Epithelial cell of prostate (primary cell): ENCODE measurements around the gene ALPL.
"Not testable (repeated sequence)": the region's sequence is repeated elsewhere in the genome, so short reads cannot be mapped to it uniquely, and the experiment has no call there.

Experiments used
- DNase-seq: peaks from one replicate; pipeline ENCODE4 v3.0.0-alpha.2; 2011; ENCODE audit warnings: low read depth, low spot score
- H3K27ac ChIP-seq: fragments of 450-650 bp; 2 replicates; pipeline ENCODE4 v1.5.1; 2017; ENCODE audit warnings: mild to moderate bottlenecking

ALPL gene

DNA sequence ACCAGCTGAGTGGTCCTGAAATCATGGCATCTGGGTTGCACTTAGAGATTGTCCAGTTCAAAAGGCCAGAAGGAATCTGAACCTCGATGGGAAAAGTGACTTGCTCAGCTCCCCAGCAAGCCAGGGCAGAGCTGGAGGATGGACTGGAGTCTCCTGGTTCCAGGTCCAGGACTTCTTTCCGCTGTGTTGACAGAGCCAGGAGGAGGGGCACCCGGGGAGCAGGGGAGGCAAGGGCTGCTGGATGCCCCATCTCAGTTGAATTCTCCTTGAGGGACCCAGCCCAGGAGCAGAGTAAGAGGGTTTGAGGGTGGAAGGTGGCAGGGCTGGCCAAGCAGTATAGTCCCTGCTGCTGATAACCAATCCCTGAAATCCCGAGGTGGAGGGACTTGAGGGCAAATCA is 2.4 kb upstream of the ALPL start:
- DNase-seq = no peak

DNA sequence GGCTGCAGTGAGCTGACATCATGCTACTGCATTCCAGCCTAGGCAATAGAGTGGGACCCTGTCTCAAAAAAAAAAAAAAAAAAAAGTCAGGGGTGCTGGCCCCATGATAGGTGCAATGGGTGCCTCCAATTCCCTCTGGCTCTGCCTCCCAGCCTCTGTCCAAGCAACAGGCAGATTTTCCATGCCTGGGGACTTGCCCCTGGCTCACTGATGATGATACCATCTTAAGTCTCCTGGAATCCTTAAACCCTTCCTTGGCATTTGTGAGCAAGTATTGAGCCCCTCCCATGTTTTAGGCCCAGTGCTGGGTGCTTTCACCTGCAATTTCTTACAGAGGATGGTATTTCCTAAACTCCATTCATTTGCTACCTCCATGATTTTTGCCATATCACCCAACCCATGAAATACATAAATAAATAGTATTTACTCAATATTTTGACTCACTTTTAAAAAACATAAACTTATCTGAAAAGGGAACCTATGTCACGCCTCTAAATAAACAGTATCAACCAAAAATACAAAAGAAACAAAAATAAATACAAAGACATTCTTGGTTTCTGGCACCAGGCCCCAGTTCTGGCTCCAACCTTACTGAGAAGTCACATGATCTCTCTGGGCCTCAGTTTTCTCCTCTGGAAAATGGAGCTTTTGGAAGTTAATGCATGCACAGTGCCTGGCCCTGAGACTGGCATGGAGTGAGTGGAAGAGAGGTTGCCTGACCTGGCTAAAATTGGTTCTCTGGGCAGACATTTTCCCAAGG is 1.5 kb upstream of the ALPL start:
- DNase-seq = no peak
- H3K27ac ChIP-seq = no peak overlapping the region

More for the DNA sequence above, 2.4 kb upstream of the ALPL start:
- no peak overlapping the region for H3K27ac ChIP-seq

DNA sequence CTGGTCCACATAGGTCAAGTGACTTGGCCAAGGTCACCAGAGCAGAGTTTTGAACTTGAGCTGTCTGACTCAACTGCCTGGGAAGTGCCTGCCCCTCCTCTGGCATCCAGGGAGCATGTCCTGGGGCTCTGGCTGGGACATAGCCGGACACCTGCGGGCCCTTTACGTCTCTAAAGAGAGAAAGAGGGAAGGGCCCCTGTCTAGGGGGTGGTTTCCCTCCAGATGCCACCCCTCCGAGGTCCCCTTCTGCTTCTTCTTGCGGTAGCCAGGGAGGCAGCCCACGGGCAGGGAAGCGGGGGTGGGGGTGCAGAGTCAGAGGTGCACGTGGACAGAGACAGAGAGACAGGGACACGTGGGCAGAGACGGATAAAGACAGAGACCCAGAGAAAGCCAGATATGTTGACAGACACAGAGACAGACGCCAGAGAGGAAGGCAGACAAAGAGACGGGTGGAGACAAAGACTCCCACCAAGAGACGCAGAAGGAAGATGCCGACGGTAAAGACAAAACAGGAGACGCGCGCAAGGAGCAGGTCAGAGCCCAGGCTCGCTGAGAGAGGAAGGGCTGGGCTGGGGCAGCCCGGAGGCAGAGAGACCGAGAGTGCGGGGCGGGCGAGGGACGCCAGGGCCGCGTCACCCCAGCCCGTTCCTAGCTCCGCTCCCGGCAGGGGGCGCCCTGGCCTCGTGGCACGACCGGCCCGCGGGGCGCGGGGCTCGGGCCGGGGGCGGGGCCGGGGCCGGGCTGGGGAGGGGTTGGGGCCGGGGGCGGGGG is 458 bp upstream of the ALPL start:
- DNase-seq = no peak
- no peak overlapping the region for H3K27ac ChIP-seq

DNA sequence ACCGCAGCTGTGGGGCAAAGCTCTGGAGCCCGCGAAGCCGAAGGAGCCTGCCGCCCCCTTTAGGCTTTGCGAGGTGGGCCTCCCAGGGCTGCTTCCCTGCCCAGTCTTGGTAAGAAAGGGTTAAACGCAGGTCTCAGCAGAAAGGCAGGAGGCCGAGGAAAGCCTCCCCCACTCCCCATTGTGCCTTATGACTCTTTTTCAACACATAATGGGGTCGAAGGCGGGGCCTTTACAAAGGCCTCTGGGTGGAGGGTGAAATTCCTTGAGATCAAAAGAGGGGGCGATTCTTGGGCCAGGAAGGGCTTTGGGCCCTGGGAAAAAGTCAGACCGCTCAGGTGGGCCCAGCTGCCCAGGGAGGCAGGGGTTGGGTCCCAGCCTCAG is 880 bp downstream of the ALPL start:
- no peak overlapping the region for H3K27ac ChIP-seq

DNA sequence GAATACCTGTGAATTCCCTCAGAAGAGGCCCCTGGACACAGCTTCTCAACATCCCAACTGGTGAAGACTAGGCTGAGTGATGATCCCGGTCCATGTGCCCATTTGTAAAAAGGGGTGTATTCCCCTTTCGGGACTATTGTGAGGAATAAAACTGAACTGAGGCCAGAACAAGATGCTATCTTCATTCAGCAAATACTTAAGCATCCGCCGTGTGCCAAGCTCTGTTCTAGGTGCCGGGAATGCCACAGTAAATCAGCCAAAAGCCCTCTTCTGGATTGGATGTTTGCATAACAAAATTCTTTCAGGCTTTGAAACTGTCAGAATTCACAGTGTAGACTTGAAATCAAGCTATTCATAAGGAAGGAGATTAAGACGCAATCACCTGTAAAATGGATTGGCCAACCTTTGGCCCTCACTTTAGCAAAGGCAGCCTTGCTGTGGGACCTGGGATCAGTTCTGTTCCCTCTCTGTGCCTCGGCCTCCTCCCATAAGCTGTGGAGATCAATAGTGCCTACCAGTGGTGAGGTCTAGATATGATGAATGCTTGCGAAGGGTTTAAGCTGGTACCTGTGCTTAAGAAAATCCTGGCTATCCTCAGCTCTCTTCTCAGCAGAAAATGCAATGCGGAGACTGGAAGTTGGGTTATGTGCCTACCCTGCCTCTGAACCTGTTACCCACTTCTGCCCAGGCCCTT is 1.8 kb downstream of the ALPL start:
- no peak overlapping the region for H3K27ac ChIP-seq
- DNase-seq = no peak

More for the DNA sequence above, 880 bp downstream of the ALPL start:
- no peak for DNase-seq

DNA sequence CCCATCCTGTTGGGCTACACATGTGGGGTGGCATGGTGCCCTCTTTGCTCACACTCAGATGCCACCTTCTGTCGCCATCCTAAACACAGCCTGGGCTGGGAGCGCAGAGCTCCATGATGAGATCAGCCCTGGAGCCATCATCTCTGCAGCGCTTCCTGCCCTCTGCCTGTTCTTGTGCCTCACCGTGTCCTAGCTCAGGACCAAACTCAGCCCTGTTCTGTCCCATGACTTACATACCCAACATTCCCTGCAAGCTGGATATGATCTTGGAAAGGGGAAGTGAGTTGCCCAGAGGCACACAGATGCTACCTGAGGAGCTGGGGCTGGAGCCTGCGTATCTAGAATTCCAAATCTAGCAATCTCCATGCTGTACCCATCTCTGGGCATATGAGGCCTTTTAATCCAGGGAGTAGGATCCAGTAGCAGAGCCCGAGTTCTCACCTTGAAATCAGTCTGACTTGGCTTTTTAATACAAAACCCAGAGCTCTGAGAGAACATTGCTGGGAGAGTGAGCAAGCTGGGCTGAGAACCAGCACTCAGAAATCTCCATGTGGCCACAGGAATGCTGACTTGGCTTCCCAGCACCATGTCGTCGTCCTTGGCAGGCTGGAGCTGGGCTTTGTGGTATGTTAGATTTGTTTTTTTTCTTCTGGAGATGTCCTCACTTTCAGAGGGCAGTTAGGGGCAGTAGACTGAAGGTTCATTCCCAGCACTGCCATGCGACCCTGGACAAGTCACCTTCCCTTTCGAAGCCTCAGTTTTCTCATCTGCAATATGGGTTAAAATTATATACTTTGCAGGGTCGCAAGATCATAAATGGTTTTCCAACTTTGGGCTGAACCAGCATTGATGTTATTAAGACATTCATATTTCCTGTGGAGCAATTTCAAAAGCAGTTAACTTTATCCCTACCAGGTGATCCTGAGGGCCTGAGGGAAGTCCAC is 2.6 kb downstream of the ALPL start:
- H3K27ac ChIP-seq = no peak overlapping the region
- DNase-seq = no peak

DNA sequence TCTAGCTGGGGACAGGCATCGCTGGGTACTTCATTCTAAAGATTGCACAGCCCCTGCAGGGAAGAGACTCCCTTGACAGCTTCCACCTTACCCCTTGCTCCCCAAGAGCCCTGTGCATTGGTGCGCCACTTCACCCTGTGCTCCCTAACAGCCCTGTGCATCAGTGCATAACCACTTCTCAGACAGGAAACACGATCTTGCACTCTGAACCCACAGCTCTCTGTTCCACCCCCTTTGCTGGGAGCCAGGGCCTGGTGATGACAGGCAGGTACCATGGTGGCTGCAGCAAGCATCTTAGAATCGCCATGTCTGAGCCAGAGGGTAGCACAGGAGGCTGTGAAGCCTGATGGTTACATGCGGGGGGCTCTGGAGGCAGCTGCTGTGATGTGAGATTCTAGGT is 5.0 kb downstream of the ALPL start:
- no peak overlapping the region for H3K27ac ChIP-seq
- DNase-seq = no peak

DNA sequence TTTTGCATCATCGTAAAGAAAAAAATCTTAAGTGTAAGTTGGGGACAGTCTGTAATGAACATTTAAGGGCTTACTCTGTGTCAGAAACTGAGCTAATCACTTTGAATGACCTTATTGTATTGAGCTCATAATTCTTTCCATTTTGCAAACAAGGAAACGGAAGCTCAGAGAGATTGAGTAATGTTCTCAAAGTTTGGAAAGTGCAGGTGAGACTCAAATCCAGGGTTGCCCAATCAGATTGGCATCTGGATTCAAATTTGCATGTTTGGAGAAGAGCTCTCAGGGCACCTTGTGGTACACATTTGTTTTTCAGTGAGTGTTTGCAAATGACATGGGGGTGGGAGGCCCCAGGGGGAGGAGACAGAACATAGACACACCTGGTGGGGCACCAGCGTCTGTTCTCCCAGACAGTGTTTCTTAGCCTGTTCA is 8.0 kb downstream of the ALPL start:
- H3K27ac ChIP-seq = no peak overlapping the region
- DNase-seq = no peak

DNA sequence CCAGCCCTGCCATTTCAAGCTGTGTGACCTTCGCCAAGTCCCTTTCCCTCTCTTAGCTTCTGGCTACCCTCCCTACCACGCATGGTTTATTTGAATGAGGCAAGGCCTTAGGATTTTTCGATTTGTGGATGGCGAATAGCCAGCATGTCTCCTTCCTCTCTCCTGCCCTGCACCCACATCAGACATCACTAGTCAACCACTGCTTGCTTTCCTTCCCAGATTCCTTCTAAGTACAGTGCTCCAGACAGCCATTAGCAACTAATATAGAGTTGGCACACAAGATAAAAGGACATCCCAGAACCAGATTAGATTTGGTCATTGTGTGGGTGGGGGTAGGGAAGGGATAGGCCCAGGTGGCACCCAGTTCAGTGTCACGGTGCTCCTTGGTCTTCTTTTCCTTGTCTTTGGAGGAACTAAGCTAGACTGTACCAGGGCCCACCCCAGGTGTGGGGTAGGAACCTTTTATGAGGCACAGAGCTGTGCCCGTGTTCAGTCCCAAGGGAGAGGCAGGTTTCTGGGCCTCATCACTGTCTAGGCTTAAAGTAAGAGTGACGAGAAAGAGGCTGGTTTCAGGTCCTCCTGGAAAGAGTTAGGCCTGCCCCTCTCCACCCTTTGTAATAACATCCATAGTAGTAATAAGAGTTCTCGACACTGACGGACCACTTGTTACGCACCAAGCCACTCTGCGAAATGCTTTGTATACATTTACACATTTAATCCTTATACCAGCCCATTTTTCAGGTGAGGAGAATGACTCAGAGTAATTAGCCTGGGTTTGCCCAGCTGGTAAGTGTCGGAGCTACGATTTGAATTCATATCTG is 8.6 kb downstream of the ALPL start:
- no peak for DNase-seq
- H3K27ac ChIP-seq = no peak overlapping the region

DNA sequence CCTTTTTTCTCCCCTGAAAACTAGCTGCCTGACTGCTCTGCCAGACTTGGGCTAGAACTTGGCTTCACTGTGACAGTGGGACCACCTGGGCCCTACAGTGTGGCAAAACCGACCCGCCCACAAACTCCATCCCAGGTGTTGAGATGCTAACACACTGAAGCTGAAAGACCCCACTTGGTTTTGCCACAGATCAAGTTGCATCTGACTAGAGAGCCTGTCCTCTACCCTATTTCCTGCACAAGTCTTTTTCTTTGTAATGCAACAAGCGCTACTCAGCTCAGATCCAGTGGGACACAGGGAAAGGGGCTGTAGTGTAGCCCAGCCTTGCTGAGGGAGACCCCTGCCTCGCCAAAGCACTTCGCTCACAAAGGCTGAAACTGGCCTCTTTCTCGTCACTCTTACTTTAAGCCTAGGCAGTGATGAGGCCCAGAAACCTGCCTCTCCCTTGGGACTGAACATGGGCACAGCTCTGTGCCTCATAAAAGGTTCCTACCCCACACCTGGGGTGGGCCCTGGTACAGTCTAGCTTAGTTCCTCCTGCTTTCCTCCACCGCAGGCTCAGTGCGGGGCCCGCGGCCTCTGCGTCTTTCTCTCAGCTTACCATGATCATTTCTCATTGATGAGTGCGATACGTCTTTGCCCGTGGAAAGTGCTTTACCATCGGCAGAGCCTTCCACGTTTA is 9.7 kb downstream of the ALPL start:
- DNase-seq = no peak
- no peak overlapping the region for H3K27ac ChIP-seq

DNA sequence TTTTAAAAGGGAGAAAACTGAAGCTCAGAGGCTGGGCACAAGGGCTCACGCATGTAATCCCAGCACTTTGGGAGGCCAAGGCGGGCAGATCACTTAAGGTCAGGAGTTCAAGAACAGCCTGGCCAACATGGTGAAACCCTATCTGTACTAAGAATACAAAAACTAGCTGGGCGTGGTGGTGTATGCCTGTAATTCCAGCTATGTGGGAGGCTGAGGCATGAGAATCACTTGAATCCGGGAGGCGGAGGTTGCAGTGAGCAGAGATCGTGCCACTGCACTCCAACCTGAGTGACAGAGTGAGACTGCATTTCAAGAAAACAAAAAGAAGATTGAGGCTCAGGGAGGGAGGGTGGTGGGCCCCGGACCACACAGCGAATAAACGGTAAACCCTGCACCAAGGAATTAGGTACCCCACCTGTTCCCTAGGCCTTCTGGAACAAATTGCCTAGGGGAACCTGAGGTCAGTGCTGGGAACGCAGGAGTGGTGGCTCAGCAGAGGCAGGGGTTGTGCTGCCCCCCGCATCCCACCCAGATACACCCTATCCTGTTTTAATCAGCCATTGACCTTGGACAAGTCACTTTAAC is 10.4 kb downstream of the ALPL start:
- not testable (repeated sequence) for H3K27ac ChIP-seq, DNase-seq

DNA sequence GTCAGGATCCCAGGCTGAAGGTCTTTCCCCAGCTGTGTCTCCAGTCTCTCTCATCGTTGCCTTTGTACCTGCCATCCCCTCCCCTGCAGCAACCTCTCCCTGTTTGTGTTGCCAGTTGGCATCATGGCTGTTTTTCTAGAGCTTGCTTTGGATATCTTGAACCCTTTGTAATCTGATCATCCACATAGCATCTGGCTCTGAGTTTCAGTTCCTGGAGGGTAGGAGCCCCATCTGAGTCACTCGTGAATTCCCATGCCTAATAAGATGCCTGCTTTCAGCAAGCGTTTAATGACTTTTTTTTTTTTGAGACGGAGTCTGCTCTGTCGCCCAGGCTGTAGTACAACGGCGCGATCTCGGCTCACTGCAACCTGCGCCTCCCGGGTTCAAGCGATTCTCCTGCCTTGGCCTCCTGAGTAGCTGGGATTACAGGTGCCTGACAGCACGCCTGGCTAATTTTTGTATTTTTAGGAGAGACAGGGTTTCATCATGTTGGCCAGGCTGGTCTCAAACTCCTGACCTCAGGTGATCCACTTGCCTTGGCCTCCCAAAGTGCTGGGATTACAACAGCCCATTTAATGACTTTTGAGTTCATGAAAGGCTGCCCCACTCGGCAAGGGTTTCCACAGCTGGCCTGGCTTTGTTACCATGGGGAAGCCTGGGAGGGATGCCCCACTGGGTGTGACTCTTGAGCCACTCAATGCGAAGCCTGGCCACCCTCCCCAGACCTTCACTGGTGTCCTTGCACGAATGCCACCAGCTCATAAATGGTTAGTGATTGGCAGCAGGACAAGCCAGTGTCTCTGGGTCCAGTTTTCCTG is 11.9 kb downstream of the ALPL start:
- DNase-seq = no peak
- H3K27ac ChIP-seq = no peak overlapping the region

DNA sequence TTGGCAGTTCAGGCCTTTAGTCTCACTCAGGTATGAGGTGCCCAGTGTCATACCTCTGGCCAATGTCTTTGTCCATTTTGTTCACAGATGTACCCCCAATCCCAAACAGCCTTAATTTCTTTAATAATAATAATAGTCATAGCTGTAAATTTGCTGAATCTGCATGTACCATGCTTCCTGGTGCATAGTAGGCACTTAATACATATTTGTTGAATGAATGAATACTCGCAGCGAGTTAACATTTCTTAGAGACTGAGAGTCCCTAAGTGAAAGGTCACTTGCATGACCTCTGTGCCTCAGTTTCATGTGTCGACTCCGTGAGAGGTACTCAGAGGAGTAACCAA is 12.5 kb downstream of the ALPL start:
- H3K27ac ChIP-seq = no peak overlapping the region
- no peak for DNase-seq

DNA sequence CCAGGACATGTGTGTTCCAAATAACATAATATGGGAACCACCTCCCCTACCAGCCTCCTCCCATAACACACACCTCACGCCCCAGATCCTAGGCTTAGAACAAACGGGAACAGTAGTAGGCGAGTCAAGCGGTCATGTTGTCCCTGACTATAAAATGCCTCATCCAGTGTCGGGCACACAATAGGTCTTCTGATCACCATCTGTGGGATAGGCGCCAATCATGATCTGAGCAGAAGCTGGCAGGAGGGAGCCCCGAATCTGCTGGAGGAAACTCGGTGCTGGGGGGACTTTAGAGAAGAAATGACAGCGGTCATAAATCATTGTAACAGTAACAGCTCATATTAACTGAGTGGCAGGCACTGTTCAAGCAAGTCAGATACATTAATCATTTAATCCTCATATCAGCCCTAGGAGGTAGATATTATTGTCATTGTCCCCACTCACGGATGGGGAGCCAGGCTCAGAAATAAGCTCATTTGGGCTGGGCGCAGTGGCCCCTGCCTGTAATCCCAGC is 13.4 kb downstream of the ALPL start:
- DNase-seq = no peak
- H3K27ac ChIP-seq = no peak overlapping the region

DNA sequence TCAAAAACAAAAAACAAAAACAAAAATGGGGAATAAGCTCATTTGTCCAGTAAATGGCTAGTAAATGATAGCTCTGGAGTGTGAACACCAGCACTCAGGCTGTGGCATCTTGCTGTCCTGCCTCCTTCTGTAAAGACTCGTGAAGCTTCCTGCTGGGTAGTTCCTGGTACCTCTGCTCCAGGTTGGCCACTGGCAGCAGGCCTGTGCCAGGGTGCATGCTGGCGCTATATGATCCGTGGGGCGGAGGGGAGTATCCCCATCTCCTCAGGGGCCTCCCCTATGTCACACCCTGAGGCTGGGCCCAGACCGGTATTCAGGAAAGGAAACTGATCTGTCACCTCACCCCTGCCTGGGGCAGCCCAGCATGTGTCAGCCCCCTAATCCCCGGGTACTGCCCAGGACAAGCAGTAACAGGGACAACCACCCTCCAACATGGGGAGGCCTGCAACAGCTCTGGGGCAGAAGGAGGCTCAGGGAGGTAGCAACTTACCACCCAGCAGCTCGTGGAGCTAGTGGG is 14.1 kb downstream of the ALPL start:
- DNase-seq = no peak
- H3K27ac ChIP-seq = no peak overlapping the region

DNA sequence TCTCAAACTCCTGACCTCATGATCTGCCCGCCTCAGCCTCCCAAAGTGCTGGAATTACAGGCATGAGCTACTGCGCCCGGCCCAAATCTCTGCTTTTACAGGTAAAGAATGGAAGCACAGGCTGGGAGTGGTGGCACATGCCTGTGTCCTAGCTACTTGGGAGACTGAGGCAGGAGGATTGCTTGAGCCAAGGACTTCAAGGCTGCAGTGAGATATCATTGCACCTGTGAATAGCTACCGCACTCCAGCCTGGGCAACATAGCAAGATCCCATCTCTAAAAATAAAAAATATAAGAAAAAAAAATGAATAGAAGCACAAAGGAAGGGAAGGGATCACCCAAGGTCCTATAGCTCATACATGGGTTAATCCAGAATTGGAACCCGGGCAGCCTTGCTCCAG is 15.0 kb downstream of the ALPL start:
- no peak overlapping the region for H3K27ac ChIP-seq
- DNase-seq = no peak

DNA sequence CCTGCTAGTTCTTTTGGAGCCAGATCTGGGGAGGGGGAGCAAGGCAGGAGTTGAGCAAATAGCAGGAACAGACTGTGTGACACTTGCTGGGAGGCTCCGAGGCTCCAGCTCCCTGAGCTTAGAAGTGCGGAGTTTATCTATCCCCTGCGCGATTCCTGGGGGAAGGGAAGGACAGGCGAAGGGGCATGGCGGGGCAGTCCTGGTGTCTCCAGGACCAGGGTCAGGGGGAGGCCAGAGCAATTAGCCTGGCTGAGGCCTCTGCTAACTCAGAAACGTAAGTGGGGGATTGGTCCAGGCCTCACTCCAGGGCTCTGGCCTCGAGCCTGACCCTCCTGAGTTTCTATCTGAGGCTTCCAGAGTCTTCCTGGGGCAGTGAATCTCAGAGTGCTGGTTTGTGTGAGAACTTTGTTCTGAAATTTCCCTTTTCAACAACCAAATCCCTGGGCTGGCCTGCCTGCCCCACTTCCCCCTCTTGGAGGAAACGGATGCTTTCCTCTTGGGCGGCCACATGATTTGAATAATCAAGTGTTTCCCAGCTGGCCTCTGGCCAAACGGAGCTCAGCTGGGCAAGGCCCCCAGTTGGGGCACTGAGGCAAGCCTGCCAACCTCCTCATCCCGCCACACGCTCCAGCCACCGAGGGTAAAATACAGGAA is 15.6 kb downstream of the ALPL start:
- no peak overlapping the region for H3K27ac ChIP-seq
- no peak for DNase-seq
